CD4-positive, alpha-beta T cell treated with Interleukin-17A for 4 hours (primary cell): ENCODE results near the gene EFNB1.

Source experiments
- DNase-seq: peaks from one replicate; pipeline ENCODE4 v3.0.0-alpha.2; 2020; ENCODE audit warnings: mixed read lengths

Gene EFNB1

GRCh38 chrX:68844581-68844980 is 15.8 kb downstream of the EFNB1 start:
- no peak for DNase-seq

GRCh38 chrX:68846536-68846935 is 17.7 kb downstream of the EFNB1 start:
- no peak for DNase-seq

DNA sequence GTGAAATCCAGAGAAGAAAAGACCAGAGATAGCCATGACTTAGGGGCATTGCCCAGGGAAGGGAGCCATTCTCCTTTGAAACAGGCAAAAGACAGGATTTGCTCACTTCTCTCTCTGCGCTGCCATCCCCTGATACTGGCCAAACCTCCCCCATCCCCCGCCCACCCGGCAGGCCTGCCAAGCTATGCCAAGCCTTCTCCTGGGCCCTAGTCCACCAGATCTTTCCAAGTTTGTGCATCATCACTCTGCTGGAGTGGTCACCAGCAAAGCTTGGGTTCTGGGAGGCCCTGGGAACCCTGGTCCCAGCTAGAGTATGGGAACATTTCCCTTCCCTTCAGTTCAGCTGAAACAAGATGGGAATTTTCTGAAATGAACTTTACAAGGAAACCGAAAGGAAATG is 18.4 kb downstream of the EFNB1 start:
- no peak for DNase-seq

GRCh38 chrX:68848189-68848940 is 19.5 kb downstream of the EFNB1 start:
- no peak for DNase-seq

DNA sequence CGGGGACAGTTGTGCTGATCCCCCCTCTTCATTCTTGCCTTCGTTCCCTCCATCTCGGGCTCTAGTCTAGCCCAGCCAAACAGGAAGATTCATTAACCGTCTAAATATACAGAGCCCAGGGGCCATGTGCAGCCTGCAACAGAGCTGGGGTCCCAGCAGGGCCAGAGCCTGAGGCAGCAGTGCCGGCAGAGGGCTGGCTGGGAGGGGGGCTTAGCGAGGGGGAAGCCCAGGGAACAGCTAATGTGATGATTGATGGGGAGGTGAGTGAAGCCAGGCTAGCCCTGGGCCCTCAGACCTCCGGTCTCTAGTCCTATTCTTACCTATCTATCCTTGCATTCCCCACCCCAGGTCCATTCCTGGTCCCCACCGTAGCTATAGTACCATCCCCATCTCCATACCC is 22.3 kb downstream of the EFNB1 start:
- DNase-seq, result no peak

DNA sequence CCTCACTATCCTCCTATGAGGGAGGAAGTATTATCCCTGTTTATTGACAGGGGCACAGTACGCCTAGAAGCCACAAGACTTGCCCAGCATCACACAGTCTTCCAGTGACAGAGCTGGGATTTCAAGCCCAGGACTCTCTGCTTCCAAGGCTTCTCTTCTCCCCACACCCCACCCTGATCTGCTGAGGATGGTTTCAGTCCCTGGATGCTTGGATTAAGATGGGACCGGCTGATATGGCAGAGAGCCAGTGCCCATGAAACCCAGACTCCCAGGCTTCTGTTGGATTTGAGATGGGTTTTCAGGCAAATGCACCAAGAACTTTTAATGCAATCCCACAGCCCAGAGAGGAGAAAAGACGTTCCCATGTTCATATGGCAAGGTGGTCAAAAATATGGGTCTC is 23.2 kb downstream of the EFNB1 start:
- DNase-seq, result no peak

- no peak for DNase-seq
These were observed 24.9 kb downstream of the EFNB1 start for GRCh38 chrX:68853665-68854251.

- DNase-seq, result no peak
These were observed 36.5 kb downstream of the EFNB1 start for GRCh38 chrX:68865300-68865699.

DNA sequence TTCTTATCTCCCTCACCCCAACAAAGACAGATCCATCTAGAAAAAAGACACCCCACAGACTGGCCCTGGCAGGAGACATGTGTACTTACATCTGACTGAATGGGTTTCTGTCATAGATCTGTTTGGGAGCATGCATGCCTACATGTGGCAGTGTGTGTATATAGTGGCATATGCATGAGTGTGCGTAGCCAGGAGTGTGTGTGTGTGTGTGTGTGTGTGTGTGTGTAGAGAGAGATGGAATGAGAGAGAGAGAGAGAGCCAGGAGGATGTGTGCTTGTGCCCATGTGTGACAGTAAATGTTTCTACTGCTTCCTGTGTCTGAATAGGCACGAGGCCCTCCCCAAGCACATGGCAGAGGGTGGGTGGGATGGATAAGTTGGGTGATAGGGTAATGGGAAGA is 37.1 kb downstream of the EFNB1 start:
- no peak for DNase-seq

GRCh38 chrX:68867458-68868112 is 38.8 kb downstream of the EFNB1 start:
- DNase-seq, result no peak

- no peak for DNase-seq
These were observed 39.5 kb downstream of the EFNB1 start for GRCh38 chrX:68868316-68868715.

GRCh38 chrX:68868902-68869800 is 40.3 kb downstream of the EFNB1 start:
- DNase-seq, result no peak

DNA sequence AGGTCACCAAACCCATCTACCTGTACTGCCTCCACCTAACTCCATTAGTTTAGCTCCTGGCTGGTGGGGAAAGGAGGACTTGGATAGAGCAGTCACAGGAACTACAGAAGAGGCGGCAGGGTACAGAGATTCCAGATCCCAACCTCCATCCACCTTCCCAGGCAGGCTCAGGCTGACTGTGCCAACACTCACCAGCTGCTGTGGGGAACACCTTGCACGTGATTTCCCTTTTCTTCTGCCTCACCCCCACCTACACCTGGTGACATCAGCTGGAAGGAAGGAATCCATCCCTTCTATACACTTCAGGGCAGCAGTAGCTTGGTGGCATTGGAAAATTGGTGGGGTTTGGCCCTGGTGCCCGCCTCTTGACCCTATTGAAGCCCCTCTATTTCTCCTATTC is 41.5 kb downstream of the EFNB1 start:
- DNase-seq, result no peak

- no peak for DNase-seq
These were observed 43.4 kb downstream of the EFNB1 start for GRCh38 chrX:68872171-68872570.

DNA sequence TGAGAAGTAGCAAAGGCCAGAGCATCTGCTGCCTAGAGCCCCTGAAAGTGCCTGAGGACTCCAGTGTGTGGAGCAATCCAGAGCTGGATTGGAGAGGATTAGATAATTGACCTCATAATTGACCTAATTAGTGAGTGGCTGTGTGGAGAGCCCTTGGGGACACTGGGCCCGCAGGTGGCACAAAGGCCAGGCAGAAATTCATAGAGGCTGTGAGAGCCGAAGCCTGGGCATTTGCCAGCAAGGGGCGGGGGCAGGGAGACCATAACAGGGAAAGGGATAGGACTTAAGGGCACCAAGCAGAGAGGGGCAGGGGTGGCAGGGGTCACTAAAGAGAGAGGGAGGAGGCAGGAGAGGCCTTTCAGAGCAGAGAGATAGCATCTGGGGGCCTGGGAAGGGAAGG is 45.3 kb downstream of the EFNB1 start:
- DNase-seq, result no peak

DNA sequence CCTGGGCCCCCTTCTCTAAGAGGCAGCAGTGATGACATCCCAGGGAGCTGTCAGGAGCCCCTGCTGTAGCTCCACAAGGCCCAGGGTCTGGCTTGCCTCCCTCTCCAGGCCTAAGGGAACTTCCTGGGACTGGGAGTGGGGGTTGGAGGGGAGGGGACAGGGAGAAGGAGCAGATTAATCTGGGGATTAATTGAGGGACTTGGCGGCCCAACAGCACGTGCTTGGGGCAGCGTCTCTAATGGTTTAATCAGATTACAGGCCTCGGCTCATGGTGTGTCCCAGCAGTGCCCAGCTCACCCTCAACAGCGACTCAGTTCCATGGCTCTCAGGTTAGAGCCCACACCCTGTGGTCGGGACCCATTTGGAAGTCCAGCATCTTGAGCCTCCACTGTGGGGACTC is 47.9 kb downstream of the EFNB1 start:
- no peak for DNase-seq

DNA sequence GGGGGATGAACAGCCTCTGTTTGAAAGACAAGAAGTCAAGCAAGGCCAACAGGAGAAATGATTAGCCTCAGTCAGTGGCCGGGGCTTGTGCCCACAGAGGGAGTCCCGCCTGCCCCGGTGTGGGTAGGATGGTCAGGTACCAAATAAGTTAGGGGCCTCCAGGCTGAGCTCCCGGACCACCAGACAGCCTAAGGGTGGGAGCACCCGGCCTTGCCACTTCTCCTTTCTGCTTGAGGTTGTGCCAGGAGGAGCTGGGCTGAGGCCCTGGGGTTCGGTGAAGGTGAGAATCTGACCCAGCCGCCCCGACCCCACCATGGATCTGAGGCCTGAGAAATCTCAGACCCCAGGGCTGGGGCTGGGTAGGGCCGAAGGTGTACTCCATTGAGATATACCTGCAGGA is 48.8 kb downstream of the EFNB1 start:
- no peak for DNase-seq

DNA sequence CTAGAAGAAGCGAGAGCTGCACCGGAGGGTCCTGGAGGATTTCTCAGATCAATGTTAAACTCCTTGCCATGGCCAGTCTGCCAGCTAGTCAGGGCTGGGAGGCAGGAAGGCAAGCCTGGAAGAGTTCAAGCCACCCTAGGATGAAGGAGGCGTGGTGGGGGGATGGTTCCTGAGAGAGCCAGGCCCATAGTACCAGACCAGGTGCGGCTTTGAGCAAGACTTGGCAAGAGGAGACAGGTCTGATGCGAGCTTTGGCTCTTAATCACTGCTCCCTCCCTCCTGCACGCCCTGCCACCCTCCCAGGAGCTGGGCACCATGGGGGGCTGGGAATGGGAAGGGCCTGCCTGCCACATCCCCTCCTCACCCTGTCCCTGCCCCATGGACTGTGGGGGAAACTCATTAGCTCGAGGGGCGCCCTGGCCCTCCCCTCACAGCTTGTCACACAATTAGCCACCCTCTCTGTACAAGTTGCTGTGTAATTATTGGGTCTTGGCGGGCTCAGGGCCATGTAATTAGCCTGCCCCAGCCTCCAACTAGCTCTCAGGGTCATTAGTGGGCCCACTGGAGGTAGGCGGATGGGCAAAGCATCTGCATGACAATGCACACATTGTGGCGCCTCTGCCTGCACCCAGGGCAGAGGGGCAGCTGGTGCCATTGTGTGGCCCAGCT is 50.3 kb downstream of the EFNB1 start:
- no peak for DNase-seq

DNA sequence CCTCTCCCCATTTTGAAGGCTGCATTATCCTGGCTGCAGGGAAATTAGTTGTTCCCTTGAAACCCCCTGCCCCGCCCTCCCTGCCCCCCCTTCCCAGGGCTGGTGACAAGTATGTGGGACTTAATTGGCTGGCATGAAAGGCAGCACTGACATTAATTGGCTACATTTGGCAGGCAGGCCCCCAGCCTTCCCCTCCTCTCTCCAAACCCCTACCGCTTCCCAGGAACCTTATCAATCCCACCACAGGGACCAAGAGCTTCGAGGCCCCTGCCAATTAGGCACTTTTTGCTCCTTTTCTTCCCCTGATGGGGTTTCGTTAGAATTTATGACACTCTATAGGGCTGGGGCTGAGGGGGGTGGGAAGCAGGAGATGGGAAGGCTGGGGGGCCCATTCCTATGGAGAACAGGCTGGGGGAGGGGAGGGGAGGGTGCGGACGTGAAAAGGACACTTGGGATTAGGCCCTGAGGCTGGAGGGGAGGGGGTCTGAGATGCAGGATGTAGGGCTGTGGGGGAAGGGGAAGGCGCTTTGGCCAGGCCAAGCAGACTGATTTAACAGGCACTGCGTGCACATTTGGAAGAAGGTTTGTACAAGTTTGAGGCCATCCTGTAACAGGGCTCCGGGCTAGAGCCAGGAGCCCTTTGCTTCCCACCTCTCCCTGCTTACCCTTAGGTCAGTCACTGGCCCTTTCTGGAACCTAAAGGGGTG is 52.2 kb downstream of the EFNB1 start:
- DNase-seq, result no peak

GRCh38 chrX:68881911-68882310 is 53.1 kb downstream of the EFNB1 start:
- no peak for DNase-seq

- no peak for DNase-seq
These were observed 55.0 kb downstream of the EFNB1 start for GRCh38 chrX:68883800-68884199.

DNA sequence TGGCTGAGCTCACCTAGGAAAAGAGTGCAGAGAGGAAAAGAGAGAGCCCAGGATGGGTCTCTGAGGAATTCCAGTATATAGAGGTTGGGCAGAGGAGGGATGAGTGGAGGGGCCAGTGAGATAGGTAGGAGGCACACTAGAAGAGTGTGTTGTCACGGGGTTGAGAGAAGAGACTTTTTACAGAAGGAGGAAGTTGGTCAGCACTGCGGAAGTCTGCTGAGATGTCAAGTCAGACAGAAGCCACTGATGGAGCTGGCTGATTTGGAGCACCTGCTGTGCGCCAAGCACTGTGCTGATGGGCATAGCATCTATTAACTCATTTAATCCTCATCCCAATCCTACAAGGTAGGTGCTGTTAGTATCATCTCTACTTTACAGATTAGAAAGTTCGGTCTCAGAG is 60.4 kb downstream of the EFNB1 start:
- no peak for DNase-seq
